ENCODE measurements around the gene CHRD. TPM values are rescaled to one million over a fixed set of nuclear protein-coding genes. Genes with fewer than 3 reads are reported as not detected.

The CHRD gene
- total RNA-seq, 1 experiment from 2014 or later, result not detected

DNA sequence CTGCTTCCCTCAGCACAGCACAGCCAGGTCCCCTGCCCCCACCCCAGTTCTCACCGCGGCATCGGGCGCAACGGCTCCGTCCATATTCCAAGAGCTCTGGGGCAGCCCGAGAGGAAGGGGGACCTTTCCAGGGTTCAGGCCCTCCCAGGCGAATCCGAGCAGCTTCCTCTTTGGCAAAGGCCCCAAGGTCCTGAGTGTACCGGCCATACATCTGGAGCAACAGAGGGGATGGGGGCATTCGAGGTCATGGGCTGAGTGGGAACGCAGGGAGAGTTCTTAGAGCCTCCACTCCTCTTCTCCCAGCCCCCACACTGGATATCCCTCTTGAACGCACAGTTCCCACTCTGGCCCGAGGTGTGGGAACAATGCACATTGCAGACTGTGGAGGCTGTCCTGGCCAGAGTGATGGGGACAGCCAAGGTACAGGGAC is 20.9 kb upstream of the CHRD start:
- no peaks in the 10 kb centered on the region for H4K20me1 ChIP-seq (ENCODE audit: low read length)
- H3K27me3 ChIP-seq (ENCODE audit: low read length), result no peaks in the 10 kb centered on the region
- ChIA-PET POLR2A (ENCODE audit: unreplicated experiment) (no interaction called here), CTCF (no interaction called here)
- no peak overlapping the region for H3K27ac ChIP-seq (ENCODE audit: low read length)
- DNase-seq, result no peak
- intact Hi-C loops (cut with micrococcal nuclease), result no loop called here
- H3K4me1 ChIP-seq (ENCODE audit: insufficient read depth, low read length), result peaks cover 10% of the 10 kb centered on the region
- peaks cover 21% of the 10 kb centered on the region for H3K79me2 ChIP-seq (ENCODE audit: low read length)
- ATAC-seq, result no peak
- H3K4me3 ChIP-seq (ENCODE audit: low read length), result no peak overlapping the region
- H3K9me3 ChIP-seq (ENCODE audit: low read length), result no peaks in the 10 kb centered on the region
- BruUV-seq (replicated peaks), result no TSS peak
- H3K36me3 ChIP-seq (ENCODE audit: low read depth, low read length), result no peaks in the 10 kb centered on the region; the same call in 1 of the 2 replicates
- H3K4me2 ChIP-seq (ENCODE audit: low read length), result no peak overlapping the region
- H3K9ac ChIP-seq (ENCODE audit: low read length), result no peak overlapping the region
- H3K9me2 ChIP-seq (replicated peaks; ENCODE audit: low read length), result no peaks in the 10 kb centered on the region
- no peak overlapping the region for H2AFZ ChIP-seq (ENCODE audit: low read length)
- TF ChIP-seq, protein P1, sequence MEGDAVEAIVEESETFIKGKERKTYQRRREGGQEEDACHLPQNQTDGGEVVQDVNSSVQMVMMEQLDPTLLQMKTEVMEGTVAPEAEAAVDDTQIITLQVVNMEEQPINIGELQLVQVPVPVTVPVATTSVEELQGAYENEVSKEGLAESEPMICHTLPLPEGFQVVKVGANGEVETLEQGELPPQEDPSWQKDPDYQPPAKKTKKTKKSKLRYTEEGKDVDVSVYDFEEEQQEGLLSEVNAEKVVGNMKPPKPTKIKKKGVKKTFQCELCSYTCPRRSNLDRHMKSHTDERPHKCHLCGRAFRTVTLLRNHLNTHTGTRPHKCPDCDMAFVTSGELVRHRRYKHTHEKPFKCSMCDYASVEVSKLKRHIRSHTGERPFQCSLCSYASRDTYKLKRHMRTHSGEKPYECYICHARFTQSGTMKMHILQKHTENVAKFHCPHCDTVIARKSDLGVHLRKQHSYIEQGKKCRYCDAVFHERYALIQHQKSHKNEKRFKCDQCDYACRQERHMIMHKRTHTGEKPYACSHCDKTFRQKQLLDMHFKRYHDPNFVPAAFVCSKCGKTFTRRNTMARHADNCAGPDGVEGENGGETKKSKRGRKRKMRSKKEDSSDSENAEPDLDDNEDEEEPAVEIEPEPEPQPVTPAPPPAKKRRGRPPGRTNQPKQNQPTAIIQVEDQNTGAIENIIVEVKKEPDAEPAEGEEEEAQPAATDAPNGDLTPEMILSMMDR (conservative IDR thresholded peaks at IDR 0.05; ENCODE audit: low read depth, low read length), result no peak
- TF ChIP-seq EZH2phosphoT487 (IDR thresholded peaks at IDR 0.05; ENCODE audit: borderline replicate concordance, low read length), result no peak
- no peak for TF ChIP-seq EZH2 (IDR thresholded peaks at IDR 0.05; ENCODE audit: low read length, unreplicated experiment)
- no peaks in the 10 kb centered on the region for H3F3A ChIP-seq (ENCODE audit: low read length, unreplicated experiment)

DNA sequence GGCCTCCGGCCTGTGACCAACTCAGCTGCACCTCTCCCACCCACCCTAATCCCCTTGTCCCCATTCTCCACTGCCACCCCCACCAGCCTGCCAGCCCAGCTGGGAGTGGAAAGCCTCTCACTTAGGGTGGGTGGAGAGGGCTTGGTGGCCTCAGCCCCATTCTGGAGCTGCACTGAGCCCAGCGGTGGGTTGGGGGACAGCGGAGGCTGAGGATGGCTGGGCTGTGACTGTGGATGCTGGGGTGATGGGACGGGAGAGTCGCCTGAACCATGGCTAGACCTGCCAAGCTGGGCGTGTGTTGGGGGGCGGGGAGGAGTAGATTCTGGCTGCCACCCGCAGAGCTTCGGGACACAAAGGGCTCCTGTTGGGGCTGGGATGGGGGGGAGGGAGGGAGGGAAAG is 20.2 kb upstream of the CHRD start:
- Histone ChIP-seq H3K4me1 (ENCODE audit: insufficient read depth, low read length) (peaks cover 14% of the 10 kb centered on the region), H2AFZ (ENCODE audit: low read length) (no peak overlapping the region), H4K20me1 (ENCODE audit: low read length) (peaks cover 3% of the 10 kb centered on the region), H3K9me3 (ENCODE audit: low read length) (no peaks in the 10 kb centered on the region), H3F3A (ENCODE audit: low read length, unreplicated experiment) (no peaks in the 10 kb centered on the region), H3K79me2 (ENCODE audit: low read length) (peaks cover 27% of the 10 kb centered on the region), H3K27me3 (ENCODE audit: low read length) (no peaks in the 10 kb centered on the region), H3K9me2 (replicated peaks; ENCODE audit: low read length) (no peaks in the 10 kb centered on the region), H3K4me3 (ENCODE audit: low read length) (no peak overlapping the region), H3K9ac (ENCODE audit: low read length) (no peak overlapping the region), H3K4me2 (ENCODE audit: low read length) (no peak overlapping the region), H3K27ac (ENCODE audit: low read length) (no peak overlapping the region), H3K36me3 (ENCODE audit: low read depth, low read length) (no peaks in the 10 kb centered on the region; the same call in 1 of the 2 replicates)
- POLR2A ChIA-PET (ENCODE audit: unreplicated experiment), result no interaction called here
- intact Hi-C loops (cut with micrococcal nuclease), result no loop called here
- BruUV-seq (replicated peaks), result no TSS peak
- no peak for ATAC-seq
- CTCF ChIA-PET, result no interaction called here
- TF ChIP-seq, protein P1 (conservative IDR thresholded peaks at IDR 0.05; ENCODE audit: low read depth, low read length), result no peak
- no peak for TF ChIP-seq EZH2 (IDR thresholded peaks at IDR 0.05; ENCODE audit: low read length, unreplicated experiment)
- TF ChIP-seq EZH2phosphoT487 (IDR thresholded peaks at IDR 0.05; ENCODE audit: borderline replicate concordance, low read length), result no peak
- DNase-seq, result no peak

DNA sequence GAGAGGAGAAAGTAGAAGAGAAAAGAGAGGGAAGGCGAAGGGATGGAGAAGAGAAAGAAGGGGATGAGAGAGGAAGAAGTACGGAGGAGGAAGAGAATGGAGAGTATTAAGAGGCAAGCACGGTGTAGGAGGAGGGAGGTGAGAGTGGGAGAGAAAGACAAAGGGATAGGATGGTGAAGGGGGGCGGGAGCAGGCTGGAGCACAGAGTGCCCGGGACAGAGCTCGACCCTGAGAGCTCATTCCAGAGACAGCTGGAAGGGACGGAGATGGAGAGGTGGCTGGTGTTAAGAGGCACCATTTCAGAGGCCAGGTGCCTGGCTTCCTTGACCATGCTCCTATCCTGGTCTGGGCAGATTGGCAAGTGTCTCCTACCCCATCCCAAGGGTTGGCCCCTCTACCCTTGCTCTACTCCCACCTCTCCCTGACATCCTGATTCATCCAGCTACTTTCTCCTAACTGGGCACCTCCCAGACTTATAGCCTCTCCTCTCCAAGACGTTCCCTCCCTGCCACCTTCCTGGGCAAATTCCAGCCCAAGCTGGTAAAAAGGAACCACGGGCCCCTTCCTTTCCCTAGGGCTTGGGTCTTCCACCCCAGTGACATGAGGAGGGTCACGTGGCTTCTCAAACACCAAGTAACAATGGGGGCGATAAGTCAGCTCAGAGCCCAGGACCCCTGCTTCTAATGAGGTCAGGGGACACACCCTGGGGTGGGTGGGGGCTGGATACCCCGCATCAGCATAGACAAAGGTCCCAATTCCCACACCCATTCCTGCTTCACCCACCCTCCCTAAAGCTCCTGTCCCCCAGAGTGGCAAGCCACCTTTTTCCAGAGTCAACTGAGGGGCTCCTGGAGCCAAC is 19.6 kb upstream of the CHRD start:
- ATAC-seq, result no peak
- H3K36me3 ChIP-seq (ENCODE audit: low read depth, low read length), result peaks cover 6% of the 10 kb centered on the region
- ChIA-PET POLR2A (ENCODE audit: unreplicated experiment) (no interaction called here), CTCF (no interaction called here)
- intact Hi-C loops (cut with micrococcal nuclease), result no loop called here
- peaks cover 10% of the 10 kb centered on the region for H4K20me1 ChIP-seq (ENCODE audit: low read length)
- peaks cover 21% of the 10 kb centered on the region for H3K4me1 ChIP-seq (ENCODE audit: insufficient read depth, low read length)
- peaks cover 34% of the 10 kb centered on the region for H3K79me2 ChIP-seq (ENCODE audit: low read length)
- H2AFZ ChIP-seq (ENCODE audit: low read length), result no peak overlapping the region; the same call in 1 of the 2 replicates
- TF ChIP-seq EZH2 (IDR thresholded peaks at IDR 0.05; ENCODE audit: low read length, unreplicated experiment) (no peak), EZH2phosphoT487 (IDR thresholded peaks at IDR 0.05; ENCODE audit: borderline replicate concordance, low read length) (no peak)
- TF ChIP-seq, protein P1 (conservative IDR thresholded peaks at IDR 0.05; ENCODE audit: low read depth, low read length), result no peak
- no peak overlapping the region for H3K27ac ChIP-seq (ENCODE audit: low read length)
- no TSS peak for BruUV-seq (replicated peaks)
- H3K4me3 ChIP-seq (ENCODE audit: low read length), result peak overlapping the region; percentile 84
- H3K27me3 ChIP-seq (ENCODE audit: low read length), result no peaks in the 10 kb centered on the region
- H3K4me2 ChIP-seq (ENCODE audit: low read length), result peak overlapping the region; percentile 85
- no peak for DNase-seq
- H3K9me2 ChIP-seq (replicated peaks; ENCODE audit: low read length), result no peaks in the 10 kb centered on the region
- H3F3A ChIP-seq (ENCODE audit: low read length, unreplicated experiment), result no peaks in the 10 kb centered on the region
- no peaks in the 10 kb centered on the region for H3K9me3 ChIP-seq (ENCODE audit: low read length)
- peak overlapping the region; percentile 92 for H3K9ac ChIP-seq (ENCODE audit: low read length)
